ENCODE measurements around the gene ACSM2B.

- TF ChIP-seq CTCF (IDR thresholded peaks at IDR 0.05 in 2 of 3, conservative IDR thresholded peaks at IDR 0.05 in 1 of 3; ENCODE audit: control insufficient read depth in 2 of 3, extremely low read depth in 1 of 3, insufficient read depth in 1 of 3, low read depth in 3 of 3, low read length in 3 of 3) (no peak), SMAD5 (IDR thresholded peaks at IDR 0.05; ENCODE audit: low read depth) (no peak), EZH2 (IDR thresholded peaks at IDR 0.05; ENCODE audit: borderline replicate concordance, control insufficient read depth, low read depth, low read length) (no peak)
These were observed 35.3 kb upstream of the ACSM2B start for GRCh38 chr16:20611350-20611902.

Measured in GM12878 (cell line).